Activated naive CD8-positive, alpha-beta T cell treated with anti-CD3 and anti-CD28 coated beads for 36 hours (primary cell): Measurements from ENCODE around the gene DCP1B. TPM values are rescaled to one million over a fixed set of nuclear protein-coding genes. Genes with fewer than 3 reads are reported as not detected.

Source experiments
- DNase-seq: peaks from one replicate; pipeline ENCODE4 v3.0.0; 2021
- H3K27ac Mint-ChIP-seq: one replicate; pipeline ENCODE4 v1.8.0; 2022; ENCODE audit warnings: mild to moderate bottlenecking, moderate library complexity, mixed read lengths
- H3K27me3 Mint-ChIP-seq: one replicate; pipeline ENCODE4 v1.8.0; 2022; ENCODE audit warnings: mild to moderate bottlenecking, mixed read lengths
- H3K36me3 Mint-ChIP-seq: one replicate; pipeline ENCODE4 v1.8.0; 2021; ENCODE audit warnings: mild to moderate bottlenecking, mixed read lengths
- H3K4me1 Mint-ChIP-seq: one replicate; pipeline ENCODE4 v1.8.0; 2021; ENCODE audit warnings: mixed read lengths
- H3K4me3 Mint-ChIP-seq: one replicate; pipeline ENCODE4 v1.8.0; 2022; ENCODE audit warnings: mild to moderate bottlenecking, moderate library complexity, mixed read lengths
- H3K9me3 Mint-ChIP-seq: one replicate; pipeline ENCODE4 v1.8.0; 2022; ENCODE audit warnings: mixed read lengths
- total RNA-seq, 2 experiments: library from RNA; stranded (reverse); gene quantifications; one replicate each; pipeline ENCODE4 v1.2.3, GENCODE V29; 2021

Gene DCP1B
- total RNA-seq, 2 experiments from 2014 or later, result 12.4 to 12.8 TPM

GRCh38 chr12:2029851-2030250, 25.6 kb upstream of the DCP1B start:
- H3K36me3 Mint-ChIP-seq, result no peaks in the 10 kb centered on the region
- H3K4me3 Mint-ChIP-seq, result no peak overlapping the region
- no peak for DNase-seq
- no peaks in the 10 kb centered on the region for H3K9me3 Mint-ChIP-seq
- H3K27me3 Mint-ChIP-seq, result peaks cover 21% of the 10 kb centered on the region
- no peak overlapping the region for H3K27ac Mint-ChIP-seq
- H3K4me1 Mint-ChIP-seq, result peaks cover 4% of the 10 kb centered on the region

- Mint-ChIP-seq H3K36me3 (no peaks in the 10 kb centered on the region), H3K4me3 (no peak overlapping the region), H3K9me3 (no peaks in the 10 kb centered on the region), H3K27me3 (peaks cover 9% of the 10 kb centered on the region), H3K4me1 (no peaks in the 10 kb centered on the region), H3K27ac (no peak overlapping the region)
- no peak for DNase-seq
Observed at GRCh38 chr12:2027351-2027750, 23.1 kb upstream of the DCP1B start.

- no peak overlapping the region for H3K27ac Mint-ChIP-seq
- no peak for DNase-seq
Observed at GRCh38 chr12:2023365-2023764, 19.1 kb upstream of the DCP1B start.

GRCh38 chr12:2020511-2020910, 16.3 kb upstream of the DCP1B start:
- no peaks in the 10 kb centered on the region for H3K9me3 Mint-ChIP-seq
- no peak for DNase-seq
- no peak overlapping the region for H3K4me3 Mint-ChIP-seq

More at GRCh38 chr12:2023365-2023764, 19.1 kb upstream of the DCP1B start:
- Mint-ChIP-seq H3K36me3 (no peaks in the 10 kb centered on the region), H3K27me3 (peaks cover 15% of the 10 kb centered on the region), H3K4me3 (no peak overlapping the region), H3K4me1 (no peaks in the 10 kb centered on the region), H3K9me3 (no peaks in the 10 kb centered on the region)

GRCh38 chr12:2019126-2019525, 14.9 kb upstream of the DCP1B start:
- Mint-ChIP-seq H3K4me3 (no peak overlapping the region), H3K36me3 (no peaks in the 10 kb centered on the region), H3K9me3 (no peaks in the 10 kb centered on the region), H3K4me1 (no peaks in the 10 kb centered on the region), H3K27ac (no peak overlapping the region), H3K27me3 (peaks cover 16% of the 10 kb centered on the region)
- no peak for DNase-seq

More at GRCh38 chr12:2020511-2020910, 16.3 kb upstream of the DCP1B start:
- no peaks in the 10 kb centered on the region for H3K4me1 Mint-ChIP-seq
- H3K36me3 Mint-ChIP-seq, result no peaks in the 10 kb centered on the region
- peaks cover 20% of the 10 kb centered on the region for H3K27me3 Mint-ChIP-seq
- no peak overlapping the region for H3K27ac Mint-ChIP-seq

DNA sequence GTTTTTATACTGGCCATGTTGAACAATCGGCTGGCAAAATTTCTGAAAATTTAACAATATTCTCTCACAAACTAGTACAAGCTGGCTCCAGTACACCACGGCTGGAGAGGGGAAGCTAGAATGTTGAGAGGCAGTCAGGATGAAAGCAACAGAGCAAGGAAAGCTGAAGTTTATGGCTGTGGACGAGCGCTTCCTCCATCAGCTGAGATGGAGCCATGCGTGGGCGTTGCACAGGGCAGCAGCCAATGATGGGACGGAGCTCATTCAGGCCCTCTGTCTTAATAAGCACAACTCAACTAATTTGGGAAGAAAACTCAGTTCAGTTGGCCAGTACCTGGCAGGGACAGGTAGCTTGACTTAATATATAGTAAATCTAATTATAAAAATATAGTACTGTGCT, 14.1 kb upstream of the DCP1B start:
- H3K9me3 Mint-ChIP-seq, result no peaks in the 10 kb centered on the region
- no peak overlapping the region for H3K4me3 Mint-ChIP-seq
- DNase-seq, result no peak
- H3K27ac Mint-ChIP-seq, result no peak overlapping the region
- H3K4me1 Mint-ChIP-seq, result no peaks in the 10 kb centered on the region
- H3K36me3 Mint-ChIP-seq, result no peaks in the 10 kb centered on the region
- peaks cover 16% of the 10 kb centered on the region for H3K27me3 Mint-ChIP-seq

GRCh38 chr12:2017546-2018337, 13.5 kb upstream of the DCP1B start:
- Mint-ChIP-seq H3K4me3 (no peak overlapping the region), H3K4me1 (no peaks in the 10 kb centered on the region), H3K27me3 (peaks cover 16% of the 10 kb centered on the region), H3K36me3 (no peaks in the 10 kb centered on the region), H3K9me3 (no peaks in the 10 kb centered on the region), H3K27ac (no peak overlapping the region)
- DNase-seq, result no peak

GRCh38 chr12:2016862-2017545, 12.7 kb upstream of the DCP1B start:
- Mint-ChIP-seq H3K9me3 (no peaks in the 10 kb centered on the region), H3K4me1 (no peaks in the 10 kb centered on the region), H3K27me3 (peaks cover 16% of the 10 kb centered on the region), H3K27ac (no peak overlapping the region), H3K36me3 (no peaks in the 10 kb centered on the region), H3K4me3 (no peak overlapping the region)
- no peak for DNase-seq

- no peaks in the 10 kb centered on the region for H3K36me3 Mint-ChIP-seq
- no peaks in the 10 kb centered on the region for H3K9me3 Mint-ChIP-seq
- H3K4me1 Mint-ChIP-seq, result no peaks in the 10 kb centered on the region
- H3K27me3 Mint-ChIP-seq, result peaks cover 11% of the 10 kb centered on the region
- no peak overlapping the region for H3K27ac Mint-ChIP-seq
- no peak overlapping the region for H3K4me3 Mint-ChIP-seq
- no peak for DNase-seq
Observed at GRCh38 chr12:2014231-2014630, 10.0 kb upstream of the DCP1B start.

- Mint-ChIP-seq H3K9me3 (no peaks in the 10 kb centered on the region), H3K4me1 (no peaks in the 10 kb centered on the region), H3K4me3 (no peak overlapping the region), H3K27me3 (peaks cover 6% of the 10 kb centered on the region), H3K36me3 (no peaks in the 10 kb centered on the region), H3K27ac (no peak overlapping the region)
- no peak for DNase-seq
Observed at GRCh38 chr12:2013527-2014223, 9.4 kb upstream of the DCP1B start.

GRCh38 chr12:2013086-2013485, 8.8 kb upstream of the DCP1B start:
- Mint-ChIP-seq H3K4me1 (no peaks in the 10 kb centered on the region), H3K27me3 (peaks cover 2% of the 10 kb centered on the region), H3K36me3 (no peaks in the 10 kb centered on the region), H3K9me3 (no peaks in the 10 kb centered on the region), H3K27ac (no peak overlapping the region), H3K4me3 (no peak overlapping the region)
- no peak for DNase-seq

GRCh38 chr12:2011643-2012607, 7.7 kb upstream of the DCP1B start:
- H3K36me3 Mint-ChIP-seq, result no peaks in the 10 kb centered on the region
- DNase-seq, result no peak
- no peak overlapping the region for H3K27ac Mint-ChIP-seq
- no peaks in the 10 kb centered on the region for H3K4me1 Mint-ChIP-seq
- no peaks in the 10 kb centered on the region for H3K27me3 Mint-ChIP-seq
- H3K4me3 Mint-ChIP-seq, result no peak overlapping the region
- no peaks in the 10 kb centered on the region for H3K9me3 Mint-ChIP-seq

GRCh38 chr12:2009623-2010022, 5.4 kb upstream of the DCP1B start:
- Mint-ChIP-seq H3K27me3 (no peaks in the 10 kb centered on the region), H3K4me3 (no peak overlapping the region), H3K36me3 (no peaks in the 10 kb centered on the region), H3K9me3 (no peaks in the 10 kb centered on the region), H3K27ac (no peak overlapping the region), H3K4me1 (peaks cover 1% of the 10 kb centered on the region)
- no peak for DNase-seq

DNA sequence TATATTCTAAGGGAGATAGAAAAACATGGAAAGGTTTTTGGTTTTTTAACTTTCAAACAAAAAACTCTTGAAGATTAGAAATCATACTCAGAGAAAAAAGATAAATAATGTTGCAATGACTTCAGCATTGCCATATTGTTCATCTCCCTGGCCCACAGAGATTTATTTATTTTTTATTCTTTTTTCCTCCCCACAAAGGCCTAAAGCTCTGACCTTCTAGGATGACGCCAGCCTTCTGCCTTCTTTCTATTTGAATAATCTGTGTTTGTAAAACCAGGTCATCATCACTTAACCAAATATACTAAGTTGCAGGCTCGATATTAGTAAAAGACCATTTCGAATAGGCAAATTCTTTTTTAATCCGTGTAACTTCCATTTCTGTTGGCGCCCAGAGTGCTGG, 4.4 kb upstream of the DCP1B start:
- Mint-ChIP-seq H3K27me3 (no peaks in the 10 kb centered on the region), H3K4me3 (no peak overlapping the region), H3K9me3 (no peaks in the 10 kb centered on the region), H3K27ac (no peak overlapping the region), H3K4me1 (peaks cover 6% of the 10 kb centered on the region), H3K36me3 (peaks cover 5% of the 10 kb centered on the region)
- no peak for DNase-seq
